Thoracic aorta (tissue), 2 donors: ENCODE measurements around the gene FBXL3. TPM values are rescaled to one million over a fixed set of nuclear protein-coding genes. Genes with fewer than 3 reads are reported as not detected.

ENCODE experiments used
- ATAC-seq: fragments of 150-250 bp; one replicate; pipeline ENCODE4 v1.8.0; 2017; ENCODE audit warnings: low read depth; ENCODE audit not compliant: insufficient number of reproducible peaks, low FRiP score
- DNase-seq: peaks from one replicate; pipeline ENCODE4 v3.0.0-alpha.2; 2020; ENCODE audit warnings: low spot score
- H3K27ac ChIP-seq, 2 donors: fragments of 200-600 bp; sonication (generic); 1 replicate in 1 of 2; 2 replicates in 1 of 2; pipeline ENCODE4 v1.5.1; 2016; ENCODE audit warnings: mild to moderate bottlenecking in 2 of 2, moderate library complexity in 2 of 2
- H3K27me3 ChIP-seq: fragments of 200-600 bp; sonication (generic); replicated peaks from 2 replicates; pipeline ENCODE4 v1.6.0; 2016; ENCODE audit warnings: mild to moderate bottlenecking; ENCODE audit not compliant: insufficient read depth
- H3K36me3 ChIP-seq: fragments of 200-600 bp; sonication (generic); one replicate; pipeline ENCODE4 v1.5.1; 2016
- H3K4me1 ChIP-seq, 2 donors: fragments of 200-600 bp; sonication (generic); 1 replicate in 1 of 2; 2 replicates in 1 of 2; pipeline versions ENCODE4 v1.5.1 to v1.6.0; 2016; ENCODE audit warnings: low read depth in 2 of 2, mild to moderate bottlenecking in 1 of 2; ENCODE audit not compliant: control insufficient read depth in 1 of 2
- H3K4me3 ChIP-seq: fragments of 200-600 bp; sonication (generic); 2 replicates; pipeline ENCODE4 v1.5.1; 2016; ENCODE audit warnings: mild to moderate bottlenecking
- H3K9me3 ChIP-seq: fragments of 200-600 bp; sonication (generic); 2 replicates; pipeline ENCODE4 v1.5.1; 2016
- total RNA-seq, 2 donors: library from RNA; depleted of rRNA; stranded (reverse); fragments of >200 nt; gene quantifications; one replicate each; pipeline versions ENCODE4 v1.1.0 to v1.2.3, GENCODE V29; 2016
- TF ChIP-seq, protein P1 (sequence below): fragments of 200-600 bp; sonication (generic); IDR thresholded peaks from one replicate; pipeline ENCODE4 v1.5.1; 2019; ENCODE audit warnings: antibody characterized with exemption

The FBXL3 gene
- total RNA-seq, 2 donors from 2014 or later: 111 to 119 TPM

GRCh38 chr13:76975863-76976262 is 51.1 kb downstream of the FBXL3 start:
- Histone ChIP-seq H3K9me3 (no peaks in the 10 kb centered on the region), H3K36me3 (no peaks in the 10 kb centered on the region), H3K27ac (no peak overlapping the region), H3K27me3 (no peaks in the 10 kb centered on the region), H3K4me1 (peaks cover 0 to 6% of the 10 kb centered on the region in 2 donors), H3K4me3 (no peak overlapping the region)
- TF ChIP-seq, protein P1, sequence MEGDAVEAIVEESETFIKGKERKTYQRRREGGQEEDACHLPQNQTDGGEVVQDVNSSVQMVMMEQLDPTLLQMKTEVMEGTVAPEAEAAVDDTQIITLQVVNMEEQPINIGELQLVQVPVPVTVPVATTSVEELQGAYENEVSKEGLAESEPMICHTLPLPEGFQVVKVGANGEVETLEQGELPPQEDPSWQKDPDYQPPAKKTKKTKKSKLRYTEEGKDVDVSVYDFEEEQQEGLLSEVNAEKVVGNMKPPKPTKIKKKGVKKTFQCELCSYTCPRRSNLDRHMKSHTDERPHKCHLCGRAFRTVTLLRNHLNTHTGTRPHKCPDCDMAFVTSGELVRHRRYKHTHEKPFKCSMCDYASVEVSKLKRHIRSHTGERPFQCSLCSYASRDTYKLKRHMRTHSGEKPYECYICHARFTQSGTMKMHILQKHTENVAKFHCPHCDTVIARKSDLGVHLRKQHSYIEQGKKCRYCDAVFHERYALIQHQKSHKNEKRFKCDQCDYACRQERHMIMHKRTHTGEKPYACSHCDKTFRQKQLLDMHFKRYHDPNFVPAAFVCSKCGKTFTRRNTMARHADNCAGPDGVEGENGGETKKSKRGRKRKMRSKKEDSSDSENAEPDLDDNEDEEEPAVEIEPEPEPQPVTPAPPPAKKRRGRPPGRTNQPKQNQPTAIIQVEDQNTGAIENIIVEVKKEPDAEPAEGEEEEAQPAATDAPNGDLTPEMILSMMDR: no peak
- ATAC-seq: no peak
- no peak for DNase-seq

- DNase-seq (no peak), ATAC-seq (no peak)
- no peaks in the 10 kb centered on the region for H3K36me3 ChIP-seq
- H3K4me1 ChIP-seq: no peaks in the 10 kb centered on the region
- no peaks in the 10 kb centered on the region for H3K27me3 ChIP-seq
- H3K27ac ChIP-seq: no peak overlapping the region
- H3K9me3 ChIP-seq: no peaks in the 10 kb centered on the region
- TF ChIP-seq, protein P1: no peak
- H3K4me3 ChIP-seq: no peak overlapping the region
Observed at GRCh38 chr13:76974618-76974975, 52.4 kb downstream of the FBXL3 start.

DNA sequence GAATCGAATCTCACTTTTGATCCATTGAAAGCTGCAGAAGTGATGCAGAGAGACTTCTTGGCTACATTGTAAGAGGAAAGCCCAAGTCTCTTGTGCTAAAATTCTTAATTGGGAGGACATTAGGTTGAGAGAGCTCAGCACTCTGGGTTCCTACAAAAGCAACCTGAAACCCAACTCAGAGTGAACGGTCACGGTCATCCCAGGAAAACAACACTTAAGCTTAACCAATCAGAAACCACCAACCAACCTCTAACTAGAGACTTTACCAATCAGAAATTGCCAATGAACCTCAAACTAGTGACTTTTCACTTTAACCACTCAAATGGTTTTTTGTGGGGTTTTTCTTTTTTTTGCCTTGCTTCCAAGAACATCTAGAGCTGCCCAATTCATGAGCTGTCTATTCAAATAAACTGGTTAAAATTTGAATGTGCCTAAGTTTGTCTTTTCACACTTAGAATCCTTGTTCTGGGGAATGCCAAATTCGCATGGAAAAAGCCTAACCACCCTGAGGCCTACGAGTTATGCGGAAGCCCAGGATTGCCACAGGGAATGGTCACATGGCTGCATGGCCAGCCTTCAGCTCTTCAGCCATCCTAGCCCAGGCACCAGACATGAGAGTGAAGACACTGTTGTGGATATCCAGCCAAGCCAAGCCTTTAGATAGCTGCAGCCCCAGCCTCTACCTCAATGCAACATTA is 52.9 kb downstream of the FBXL3 start:
- DNase-seq (no peak), ATAC-seq (no peak)
- no peaks in the 10 kb centered on the region for H3K4me1 ChIP-seq
- no peaks in the 10 kb centered on the region for H3K36me3 ChIP-seq
- H3K9me3 ChIP-seq: no peaks in the 10 kb centered on the region
- no peak overlapping the region for H3K4me3 ChIP-seq
- H3K27ac ChIP-seq: no peak overlapping the region
- no peaks in the 10 kb centered on the region for H3K27me3 ChIP-seq
- TF ChIP-seq, protein P1: no peak

DNA sequence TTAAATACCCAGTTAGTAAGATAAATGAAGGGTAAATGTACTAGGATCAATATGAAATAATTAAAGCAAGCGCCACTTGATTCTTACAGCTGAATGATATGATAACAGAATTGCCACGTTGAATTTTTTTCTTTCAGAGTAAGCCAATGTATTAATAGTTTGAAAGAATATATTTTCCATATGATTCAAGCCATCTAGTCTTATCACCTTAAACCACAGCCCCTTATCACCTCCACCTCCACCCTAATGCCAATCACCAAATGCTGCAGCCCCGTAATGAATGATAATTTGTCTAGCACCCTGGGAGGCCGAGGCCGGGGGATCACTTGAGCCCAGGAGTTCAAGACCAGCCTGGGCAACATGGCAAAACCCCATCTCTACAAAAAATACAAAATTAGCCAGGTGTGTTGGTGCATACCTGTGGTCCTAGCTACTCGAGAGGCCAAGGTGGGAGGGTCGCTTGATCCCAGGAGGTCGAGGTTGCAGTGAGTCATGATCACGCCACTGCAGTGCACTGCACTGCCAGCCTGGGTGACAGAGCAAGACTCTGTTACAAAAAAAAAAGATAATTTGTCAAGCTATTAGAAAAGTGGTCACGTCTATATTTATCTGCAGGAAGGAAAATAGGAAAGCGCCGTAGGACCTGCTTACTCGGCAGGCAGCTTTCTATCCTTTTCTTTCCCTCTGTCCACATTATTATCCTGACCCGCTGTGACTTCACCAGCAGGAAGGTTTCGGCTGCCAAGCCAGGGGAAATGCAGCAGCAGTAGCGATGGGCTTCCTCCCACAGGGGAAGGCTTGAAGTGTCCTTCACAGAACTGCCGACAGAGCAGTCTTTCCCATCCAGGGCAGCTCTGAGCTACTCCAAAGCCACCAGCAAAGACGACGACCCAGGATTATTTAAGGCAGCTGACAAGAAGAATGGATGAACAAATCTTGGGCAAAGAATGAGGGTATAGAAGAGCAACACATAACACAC is 54.8 kb downstream of the FBXL3 start:
- TF ChIP-seq, protein P1: no peak
- no peaks in the 10 kb centered on the region for H3K4me1 ChIP-seq
- H3K27ac ChIP-seq: no peak overlapping the region
- no peaks in the 10 kb centered on the region for H3K36me3 ChIP-seq
- no peaks in the 10 kb centered on the region for H3K9me3 ChIP-seq
- no peak for ATAC-seq
- no peak overlapping the region for H3K4me3 ChIP-seq
- H3K27me3 ChIP-seq: no peaks in the 10 kb centered on the region
- no peak for DNase-seq

DNA sequence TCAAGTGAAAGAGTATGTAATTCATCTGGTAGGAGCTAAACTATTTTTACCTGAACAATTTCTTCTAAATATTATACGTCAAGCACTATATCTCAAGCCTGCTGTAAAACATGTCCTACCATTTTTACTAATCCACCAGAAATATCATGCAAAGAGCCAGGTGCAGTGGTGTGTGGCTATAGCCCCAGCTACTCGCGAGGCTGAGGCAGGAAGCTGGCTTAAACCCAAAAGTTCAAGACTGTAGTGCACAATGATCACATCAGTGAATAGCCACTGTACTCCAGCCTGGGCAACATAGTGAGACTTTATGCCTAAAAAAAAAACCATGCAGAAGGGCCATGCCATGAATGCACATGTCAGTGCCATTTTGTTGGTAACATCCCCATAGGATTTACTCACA is 55.7 kb downstream of the FBXL3 start:
- H3K27ac ChIP-seq: no peak overlapping the region
- TF ChIP-seq, protein P1: no peak
- no peaks in the 10 kb centered on the region for H3K27me3 ChIP-seq
- no peaks in the 10 kb centered on the region for H3K36me3 ChIP-seq
- ATAC-seq (no peak), DNase-seq (no peak)
- no peaks in the 10 kb centered on the region for H3K9me3 ChIP-seq
- no peak overlapping the region for H3K4me3 ChIP-seq
- peaks cover 2 to 5% of the 10 kb centered on the region in 2 donors for H3K4me1 ChIP-seq
